Measurements from ENCODE around the gene SMARCA5. TPM values are rescaled to one million over a fixed set of nuclear protein-coding genes. Genes with fewer than 3 reads are reported as not detected.

Gene SMARCA5
- total and polyA plus RNA-seq, 2 donors (not counting 3 experiments of a cell fraction or from before 2014, with no cell fraction given), result 7.9 to 57.6 TPM

DNA sequence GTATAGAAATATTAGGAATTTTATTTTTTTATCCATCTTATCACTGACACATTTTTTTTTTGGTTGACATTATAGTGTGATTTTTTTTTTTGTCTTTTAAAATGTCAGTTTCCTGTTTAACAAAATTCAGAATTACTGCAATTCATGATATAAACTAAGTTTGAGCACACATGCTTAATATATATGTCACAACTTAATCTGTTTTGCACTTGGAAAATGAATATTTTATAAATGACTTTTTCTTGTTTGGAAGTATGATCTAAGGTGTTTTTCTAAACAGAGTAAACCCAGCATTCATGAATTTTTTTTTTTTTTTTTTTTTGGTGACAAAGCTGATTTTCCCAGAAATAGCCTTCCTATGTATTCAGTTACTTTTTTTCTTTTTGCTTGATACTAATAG, 2.4 kb downstream of the SMARCA5 start:
- POLR2A ChIA-PET, result no interaction called here
- peaks cover 0 to 7% of the 10 kb centered on the region in 2 experiments for H3K36me3 ChIP-seq (ENCODE audit: control insufficient read depth in 2 of 2, extremely low read depth in 1 of 2, insufficient read depth in 2 of 2, low read length in 2 of 2)
- dilution Hi-C loops (cut with MboI; ENCODE audit: extremely low pct_ligation_motif_present, low sequenced_read_pairs), result no loop called here

More for the DNA sequence above, 2.4 kb downstream of the SMARCA5 start:
- Histone ChIP-seq H2AFZ (ENCODE audit: low read depth, low read length) (no peak overlapping the region), H3K9me1 (replicated peaks; ENCODE audit: control insufficient read depth, extremely low read depth, insufficient read depth, low read length) (no peaks in the 10 kb centered on the region), H4K20me1 (replicated peaks; ENCODE audit: control insufficient read depth, extremely low read depth, insufficient read depth, low read length) (peaks cover 10% of the 10 kb centered on the region), H3K27ac (ENCODE audit: insufficient read depth, low read depth, low read length) (peak overlapping the region; percentile 14), H3K4me1 (ENCODE audit: control insufficient read depth, extremely low read depth, insufficient read depth, low read length) (peaks cover 23% of the 10 kb centered on the region), H3K4me3 (replicated peaks in 1 of 3; ENCODE audit: insufficient read depth in 1 of 3, low read depth in 1 of 3, low read length in 3 of 3) (peak overlapping the region in 2 of 3 experiments; percentile 81 to 88), H3K27me3 (ENCODE audit: control insufficient read depth in 2 of 2, insufficient read depth in 2 of 2, low read length in 2 of 2) (no peaks in the 10 kb centered on the region), H3K4me2 (ENCODE audit: insufficient read depth, low read length) (peak overlapping the region; percentile 98), H3K79me2 (ENCODE audit: control insufficient read depth, insufficient read depth, low read length) (peaks cover 71% of the 10 kb centered on the region), H3K9ac (replicated peaks; ENCODE audit: extremely low read depth, insufficient read depth, low read length) (peak overlapping the region; percentile 93), H3K9me3 (replicated peaks; ENCODE audit: control insufficient read depth, insufficient read depth, low read length) (no peaks in the 10 kb centered on the region)
- CTCF ChIA-PET, result no interaction called here
- DNase-seq (ENCODE audit: low read depth, low spot score), result no peak
- intact Hi-C loops (cut with micrococcal nuclease), result loop anchor here (2.0 to 10.0 kb wide), 2 partner anchors 117 to 1751 kb away; no protein-coding TSS in a partner anchor
- TF ChIP-seq POLR2A (IDR thresholded peaks at IDR 0.05; ENCODE audit: low read depth, low read length), result no peak
- TF ChIP-seq EZH2 (IDR thresholded peaks at IDR 0.05; ENCODE audit: borderline replicate concordance, low read depth, low read length, severe bottlenecking), result no peak
- no peak for TF ChIP-seq MYC (IDR thresholded peaks at IDR 0.05; ENCODE audit: low read depth, low read length)
- no peak for TF ChIP-seq FOS (IDR thresholded peaks at IDR 0.05; ENCODE audit: borderline replicate concordance, insufficient read depth, low read length)
- TF ChIP-seq CTCF (IDR thresholded peaks at IDR 0.05; ENCODE audit: extremely low read depth in 1 of 2, insufficient read depth in 1 of 2, low read depth in 1 of 2, low read length in 2 of 2), result no peak
- no peak for TF ChIP-seq POLR2AphosphoS5 (IDR thresholded peaks at IDR 0.05; ENCODE audit: insufficient read depth, low read depth, low read length)
- no peak for TF ChIP-seq JUN (IDR thresholded peaks at IDR 0.05; ENCODE audit: borderline replicate concordance, insufficient read depth, insufficient read length, low read depth)
- TF ChIP-seq, protein P1, sequence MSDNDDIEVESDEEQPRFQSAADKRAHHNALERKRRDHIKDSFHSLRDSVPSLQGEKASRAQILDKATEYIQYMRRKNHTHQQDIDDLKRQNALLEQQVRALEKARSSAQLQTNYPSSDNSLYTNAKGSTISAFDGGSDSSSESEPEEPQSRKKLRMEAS (IDR thresholded peaks at IDR 0.05; ENCODE audit: insufficient read depth, insufficient read length), result no peak
- TF ChIP-seq GATA2 (IDR thresholded peaks at IDR 0.05; ENCODE audit: insufficient read depth, insufficient read length, low read depth, low read length), result no peak
- FAIRE-seq, result no peak
- no TSS peak for BruUV-seq (replicated peaks)

Data from endothelial cell of umbilical vein (primary cell).